NCI-H2196 treated with DMSO at 0.1 percent for 48 hours (cell line): ENCODE data around the gene CMTM7.
A peak's percentile ranks its signal among the peaks of the same experiment; 100 is the strongest.
"Not testable (repeated sequence)": the region's sequence is repeated elsewhere in the genome, so short reads cannot be mapped to it uniquely, and the experiment has no call there.

Experiments used
- DNase-seq: peaks from one replicate; lab custom pipeline; 2025; ENCODE audit not compliant: unreplicated experiment; lab: John Stamatoyannopoulos, UW

CMTM7 gene

GRCh38 chr3:32381922-32382321 is 9.7 kb upstream of the CMTM7 start:
- DNase-seq = no peak

GRCh38 chr3:32383136-32383711 is 8.4 kb upstream of the CMTM7 start:
- DNase-seq = no peak

GRCh38 chr3:32384938-32385337 is 6.7 kb upstream of the CMTM7 start:
- no peak for DNase-seq

GRCh38 chr3:32387512-32387911 is 4.1 kb upstream of the CMTM7 start:
- no peak for DNase-seq

GRCh38 chr3:32389577-32389976 is 2.1 kb upstream of the CMTM7 start:
- DNase-seq = not testable (repeated sequence)

- no peak for DNase-seq
These were observed 1.1 kb downstream of the CMTM7 start for GRCh38 chr3:32392536-32393302.

- DNase-seq = no peak
These were observed 3.8 kb downstream of the CMTM7 start for GRCh38 chr3:32395496-32395895.

GRCh38 chr3:32397941-32398340 is 6.3 kb downstream of the CMTM7 start:
- no peak for DNase-seq

- DNase-seq = no peak
These were observed 6.9 kb downstream of the CMTM7 start for GRCh38 chr3:32398531-32398930.

- no peak for DNase-seq
These were observed 7.5 kb downstream of the CMTM7 start for GRCh38 chr3:32399030-32399620.

GRCh38 chr3:32401126-32401525 is 9.5 kb downstream of the CMTM7 start:
- no peak for DNase-seq

GRCh38 chr3:32401556-32402081 is 10.0 kb downstream of the CMTM7 start:
- peak; percentile 31 for DNase-seq

GRCh38 chr3:32403663-32404062 is 12.0 kb downstream of the CMTM7 start:
- DNase-seq = peak; percentile 31

- no peak for DNase-seq
These were observed 13.1 kb downstream of the CMTM7 start for GRCh38 chr3:32404714-32405113.

GRCh38 chr3:32405155-32405554 is 13.5 kb downstream of the CMTM7 start:
- no peak for DNase-seq

- DNase-seq = no peak
These were observed 14.2 kb downstream of the CMTM7 start for GRCh38 chr3:32405711-32406323.

- peak; percentile 32 for DNase-seq
These were observed 15.1 kb downstream of the CMTM7 start for GRCh38 chr3:32406486-32407408.

GRCh38 chr3:32410367-32411246 is 19.0 kb downstream of the CMTM7 start:
- no peak for DNase-seq

GRCh38 chr3:32411442-32411841 is 19.8 kb downstream of the CMTM7 start:
- DNase-seq = no peak

GRCh38 chr3:32412887-32413286 is 21.2 kb downstream of the CMTM7 start:
- DNase-seq = no peak
